ENCODE results near the gene EYA2.

GRCh38 chr20:47113362-47114109, 218.9 kb downstream of the EYA2 start:
- TF ChIP-seq CTCF (IDR thresholded peaks at IDR 0.05; ENCODE audit: low read depth, low read length, missing input control) (no peak), YY1 (IDR thresholded peaks at IDR 0.05) (no peak), ATF3 (IDR thresholded peaks at IDR 0.05) (no peak), FOXA1 (IDR thresholded peaks at IDR 0.05) (no peak)
